ENCODE results near the gene RMI2. TPM values are rescaled to one million over a fixed set of nuclear protein-coding genes. Genes with fewer than 3 reads are reported as not detected.

RMI2 gene
- total and polyA plus RNA-seq, 7 donors, result 0.36 to 19.3 (median 2.2) TPM

DNA sequence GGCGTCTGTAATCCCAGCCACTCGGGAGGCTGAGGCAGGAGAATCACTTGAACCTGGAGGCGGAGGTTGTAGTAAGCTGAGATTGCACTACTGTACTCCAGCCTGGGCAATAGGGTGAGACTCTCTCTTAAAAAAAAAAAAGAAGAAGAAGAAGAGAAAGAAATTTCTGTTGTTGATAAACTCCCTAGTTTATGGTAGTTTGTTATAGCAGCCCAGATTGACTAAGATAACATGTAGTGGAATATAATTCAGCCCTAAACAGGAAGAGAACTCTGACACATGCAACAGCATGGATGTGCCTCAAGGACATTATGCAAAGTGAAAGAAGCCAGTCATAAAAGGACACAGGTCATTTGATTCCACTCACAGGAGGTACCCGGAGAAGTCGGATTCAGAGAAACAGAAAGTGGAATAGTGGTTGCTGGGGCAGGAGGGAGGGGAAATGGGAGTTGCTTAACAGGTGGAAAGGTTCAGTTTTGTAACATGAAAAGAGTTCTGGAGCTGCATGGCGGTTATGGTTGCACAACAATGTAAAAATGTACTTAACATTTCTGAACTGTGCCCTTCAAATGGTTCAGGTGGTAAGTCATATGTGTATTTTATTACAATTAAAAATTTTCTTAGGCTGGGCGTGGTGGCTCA, 38.1 kb upstream of the RMI2 start:
- intact Hi-C loops (cut with DNase I), result no loop called here
- Histone ChIP-seq H3K4me3 (no peak overlapping the region), H3K9me3 (no peaks in the 10 kb centered on the region), H3K27me3 (no peaks in the 10 kb centered on the region), H3K27ac (no peak overlapping the region), H3K36me3 (no peaks in the 10 kb centered on the region), H3K4me1 (peaks cover 0 to 6% (median 0%) of the 10 kb centered on the region in 4 donors)
- DNase-seq, result no peak
- 48 to 69% methylated on average over 7 of the region's 7 CpGs for WGBS, 2 donors
- no peak for TF ChIP-seq POLR2AphosphoS5 (IDR thresholded peaks at IDR 0.05)
- TF ChIP-seq EP300 (IDR thresholded peaks at IDR 0.05), result no peak
- no peak for TF ChIP-seq POLR2A (IDR thresholded peaks at IDR 0.05)
- TF ChIP-seq, protein P1, sequence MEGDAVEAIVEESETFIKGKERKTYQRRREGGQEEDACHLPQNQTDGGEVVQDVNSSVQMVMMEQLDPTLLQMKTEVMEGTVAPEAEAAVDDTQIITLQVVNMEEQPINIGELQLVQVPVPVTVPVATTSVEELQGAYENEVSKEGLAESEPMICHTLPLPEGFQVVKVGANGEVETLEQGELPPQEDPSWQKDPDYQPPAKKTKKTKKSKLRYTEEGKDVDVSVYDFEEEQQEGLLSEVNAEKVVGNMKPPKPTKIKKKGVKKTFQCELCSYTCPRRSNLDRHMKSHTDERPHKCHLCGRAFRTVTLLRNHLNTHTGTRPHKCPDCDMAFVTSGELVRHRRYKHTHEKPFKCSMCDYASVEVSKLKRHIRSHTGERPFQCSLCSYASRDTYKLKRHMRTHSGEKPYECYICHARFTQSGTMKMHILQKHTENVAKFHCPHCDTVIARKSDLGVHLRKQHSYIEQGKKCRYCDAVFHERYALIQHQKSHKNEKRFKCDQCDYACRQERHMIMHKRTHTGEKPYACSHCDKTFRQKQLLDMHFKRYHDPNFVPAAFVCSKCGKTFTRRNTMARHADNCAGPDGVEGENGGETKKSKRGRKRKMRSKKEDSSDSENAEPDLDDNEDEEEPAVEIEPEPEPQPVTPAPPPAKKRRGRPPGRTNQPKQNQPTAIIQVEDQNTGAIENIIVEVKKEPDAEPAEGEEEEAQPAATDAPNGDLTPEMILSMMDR (IDR thresholded peaks at IDR 0.05), result no peak

DNA sequence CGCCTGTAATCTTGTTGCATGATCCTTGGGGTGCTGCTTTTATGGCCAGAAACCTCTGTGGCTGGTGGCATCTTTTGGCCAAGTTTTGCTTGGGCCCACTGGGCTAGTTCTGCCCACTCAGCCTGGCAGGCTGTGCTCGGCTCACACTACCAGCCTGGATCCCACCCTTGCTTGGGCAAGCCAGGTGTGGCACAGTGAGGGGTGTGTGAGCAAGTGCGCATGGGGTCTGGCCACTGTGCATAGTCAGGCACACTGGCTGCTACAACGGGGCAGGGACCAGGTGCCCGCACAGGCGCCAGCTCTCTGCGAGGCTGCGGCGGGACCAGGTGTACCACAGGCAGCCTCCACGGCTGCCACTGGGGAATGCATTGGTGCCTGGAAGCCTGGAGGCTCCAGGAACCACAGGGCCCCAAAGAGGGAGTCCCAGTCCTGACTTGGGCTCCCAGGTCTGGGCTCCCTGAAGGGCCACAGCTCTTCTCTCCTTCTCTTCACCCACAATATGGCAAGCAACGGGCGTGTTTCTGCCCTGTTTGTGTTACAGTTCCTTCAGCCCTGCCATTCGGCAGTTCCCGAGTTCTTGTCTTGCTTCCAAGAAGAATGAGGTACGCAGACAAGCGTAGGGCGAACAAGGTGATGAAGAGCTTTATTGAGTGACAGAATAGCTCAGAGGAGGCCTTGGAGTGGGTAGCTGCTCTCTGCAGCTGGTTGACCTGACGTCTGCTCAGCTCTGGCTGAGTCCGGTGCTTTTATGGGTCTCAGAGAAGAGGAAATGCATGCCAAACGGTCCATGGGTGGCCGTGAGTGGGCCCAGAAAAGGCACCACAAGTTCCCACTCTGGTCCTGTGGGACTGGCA, 37.4 kb upstream of the RMI2 start:
- Histone ChIP-seq H3K27me3 (no peaks in the 10 kb centered on the region), H3K4me1 (peaks cover 0 to 6% (median 1%) of the 10 kb centered on the region in 4 donors), H3K36me3 (no peaks in the 10 kb centered on the region), H3K9me3 (no peaks in the 10 kb centered on the region), H3K27ac (no peak overlapping the region), H3K4me3 (no peak overlapping the region)
- intact Hi-C loops (cut with DNase I), result no loop called here
- TF ChIP-seq POLR2A (IDR thresholded peaks at IDR 0.05) (no peak), EP300 (IDR thresholded peaks at IDR 0.05) (no peak), POLR2AphosphoS5 (IDR thresholded peaks at IDR 0.05) (no peak)
- TF ChIP-seq, protein P1 (IDR thresholded peaks at IDR 0.05), result no peak
- no peak for DNase-seq
- WGBS, 2 donors, result 80 to 87% methylated on average over 21 of the region's 21 CpGs

DNA sequence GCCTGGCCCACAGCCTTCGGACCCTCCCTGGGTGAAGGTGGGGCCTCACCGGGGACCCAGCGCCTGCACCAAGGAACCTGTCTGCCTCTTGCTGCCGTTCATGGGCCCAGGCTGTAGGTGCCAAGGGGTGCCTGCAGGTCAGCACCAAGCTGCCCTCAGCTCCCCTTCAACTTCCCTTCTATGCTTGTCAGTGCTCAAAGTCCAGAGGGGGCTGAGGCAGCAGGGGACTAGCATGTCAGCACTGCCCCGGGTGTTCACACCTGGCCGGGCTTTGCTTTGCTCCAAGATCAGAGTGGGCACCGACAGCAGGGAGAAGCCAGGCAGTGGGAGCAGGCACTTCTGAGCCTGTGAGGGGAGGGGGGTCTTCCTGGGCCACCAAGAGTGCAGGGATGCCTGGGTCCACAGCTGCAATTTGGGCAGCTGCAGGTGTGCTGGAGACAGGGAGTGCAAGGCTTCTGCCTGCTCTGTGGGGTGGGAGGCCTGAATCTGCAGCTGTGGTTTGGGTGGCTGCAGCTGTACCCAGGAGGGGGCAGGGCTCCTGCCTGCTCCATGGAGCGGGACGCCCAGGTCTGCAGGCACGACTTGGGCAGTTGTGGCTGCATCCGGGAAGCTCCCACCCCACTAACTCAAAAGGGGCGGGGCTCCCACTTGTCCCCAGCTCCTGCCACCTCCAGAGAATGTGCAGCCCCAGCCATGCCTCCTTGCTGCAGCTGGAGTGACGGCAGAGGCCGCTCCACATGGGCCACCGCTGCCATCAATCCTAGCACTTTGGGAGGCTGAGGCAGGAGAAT, 36.6 kb upstream of the RMI2 start:
- TF ChIP-seq, protein P1 (IDR thresholded peaks at IDR 0.05), result no peak
- TF ChIP-seq EP300 (IDR thresholded peaks at IDR 0.05) (no peak), POLR2AphosphoS5 (IDR thresholded peaks at IDR 0.05) (no peak)
- Histone ChIP-seq H3K36me3 (no peaks in the 10 kb centered on the region), H3K27ac (no peak overlapping the region), H3K27me3 (no peaks in the 10 kb centered on the region), H3K4me3 (no peak overlapping the region), H3K9me3 (no peaks in the 10 kb centered on the region), H3K4me1 (peaks cover 0 to 5% (median 1%) of the 10 kb centered on the region in 4 donors)
- 62 to 76% methylated on average over 15 of the region's 15 CpGs for WGBS, 2 donors
- intact Hi-C loops (cut with DNase I), result no loop called here
- DNase-seq, result no peak

DNA sequence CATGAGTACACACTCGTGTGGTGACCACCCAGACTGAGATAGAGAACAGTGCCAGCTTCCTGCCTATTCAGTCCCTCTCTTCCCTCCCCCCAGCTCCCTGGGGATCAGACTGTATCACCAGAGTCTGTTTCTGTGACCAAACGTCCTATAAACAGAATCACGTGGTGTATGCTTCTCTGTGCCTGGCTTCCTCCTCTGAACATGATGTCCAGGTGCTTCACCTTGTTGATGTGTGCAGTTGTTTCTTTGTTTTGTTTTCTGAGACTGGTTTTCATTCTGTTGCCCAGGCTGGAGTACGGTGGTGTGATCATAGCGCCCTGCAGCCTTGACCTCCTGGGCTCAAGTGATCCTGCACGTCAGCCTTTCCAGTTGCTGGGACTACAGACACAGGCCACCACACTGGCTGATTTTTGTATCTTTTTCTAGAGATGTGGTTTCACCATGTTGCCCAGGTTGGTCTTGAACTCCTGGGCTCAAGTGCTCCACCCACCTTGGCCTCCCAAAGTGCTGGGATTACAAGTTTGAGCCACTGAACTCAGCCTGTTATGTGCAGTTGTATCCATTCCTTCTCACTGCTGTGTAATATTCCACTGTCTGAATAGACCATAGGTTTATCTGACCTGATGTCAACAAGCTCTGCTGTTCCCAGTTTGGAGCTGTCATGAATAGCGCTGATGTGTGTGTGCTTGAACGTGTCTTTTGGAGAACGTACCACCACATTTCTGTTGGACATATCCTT, 35.2 kb upstream of the RMI2 start:
- Histone ChIP-seq H3K27me3 (no peaks in the 10 kb centered on the region), H3K27ac (no peak overlapping the region), H3K9me3 (no peaks in the 10 kb centered on the region), H3K4me1 (peaks cover 0 to 3% (median 0%) of the 10 kb centered on the region in 4 donors), H3K4me3 (no peak overlapping the region), H3K36me3 (no peaks in the 10 kb centered on the region)
- no peak for DNase-seq
- TF ChIP-seq, protein P1 (IDR thresholded peaks at IDR 0.05), result no peak
- TF ChIP-seq EP300 (IDR thresholded peaks at IDR 0.05), result no peak
- intact Hi-C loops (cut with DNase I), result no loop called here
- WGBS, 2 donors, result 67 to 71% methylated on average over 9 of the region's 9 CpGs
